Endothelial cell of umbilical vein (primary cell): ENCODE results near the gene ABLIM2. TPM values are rescaled to one million over a fixed set of nuclear protein-coding genes. Genes with fewer than 3 reads are reported as not detected.

ENCODE experiments used
- BruUV-seq: library from RNA; stranded (reverse); fragments of 400-500 nt; replicated peaks from 2 replicates; lab custom pipeline; 2021; lab: Mats Ljungman, UMichigan
- CTCF ChIA-PET: fragments of 300-600, 350-600 bp; sonication (Branson Sonifier 250); formaldehyde crosslinking; loops from one replicate; lab custom pipeline; 2021; ENCODE audit warnings: antibody characterized with exemption, inconsistent platforms; lab: Charles Lee
- POLR2A ChIA-PET: fragments of 300-600, 350-600 bp; sonication (Branson Sonifier 250); formaldehyde crosslinking; loops from one replicate; lab custom pipeline; 2021; ENCODE audit warnings: antibody characterized with exemption, inconsistent platforms; lab: Charles Lee
- DNase-seq: peaks from one replicate; pipeline ENCODE4 v3.0.0-alpha.2; 2011; ENCODE audit warnings: low read depth, low spot score
- FAIRE-seq: peaks from 2 replicates; lab custom pipeline; 2011; peaks lifted over from hg19 to GRCh38; lab: Jason Lieb, UNC
- H2AFZ ChIP-seq: 2 replicates; pipeline ENCODE4 v1.6.0; 2012; ENCODE audit warnings: low read depth, low read length, control low read depth, inconsistent platforms
- H3K27ac ChIP-seq: 2 replicates; pipeline ENCODE4 v1.5.1; 2011; ENCODE audit warnings: low read depth, mild to moderate bottlenecking, control low read depth, low read length, moderate library complexity; ENCODE audit not compliant: insufficient read depth
- H3K27me3 ChIP-seq, 2 experiments: 2 replicates each; pipeline versions ENCODE4 v1.6.0 to v1.6.1; 2011; ENCODE audit warnings: low read length in 2 of 2, mixed read lengths in 1 of 2; ENCODE audit not compliant: control insufficient read depth in 2 of 2, insufficient read depth in 2 of 2
- H3K36me3 ChIP-seq, 2 experiments: 2 replicates in 1 of 2; 3 replicates in 1 of 2; pipeline ENCODE4 v1.5.1; 2011; ENCODE audit warnings: low read length in 2 of 2, mild to moderate bottlenecking in 1 of 2, moderate library complexity in 1 of 2; ENCODE audit not compliant: control insufficient read depth in 2 of 2, insufficient read depth in 2 of 2; ENCODE audit errors: extremely low read depth in 1 of 2
- H3K4me1 ChIP-seq: 3 replicates; pipeline ENCODE4 v1.5.1; 2011; ENCODE audit warnings: mild to moderate bottlenecking, low read length; ENCODE audit not compliant: control insufficient read depth, insufficient read depth; ENCODE audit errors: extremely low read depth
- H3K4me2 ChIP-seq: 2 replicates; pipeline ENCODE4 v1.6.1; 2011; ENCODE audit warnings: low read length, control low read depth, mixed read lengths; ENCODE audit not compliant: insufficient read depth
- H3K4me3 ChIP-seq, 3 experiments: fragments of 200-600 bp in 1 of 3; sonication (generic), shearing (Covaris generic) in 1 of 3; replicated peaks in 1 of 3; 2 replicates each; pipeline ENCODE4 v1.5.1; 2011 to 2016; ENCODE audit warnings: control low read depth in 3 of 3, low read length in 3 of 3, mild to moderate bottlenecking in 2 of 3, inconsistent platforms in 1 of 3, low read depth in 1 of 3, moderate library complexity in 1 of 3; ENCODE audit not compliant: insufficient read depth in 1 of 3
- H3K79me2 ChIP-seq: 2 replicates; pipeline ENCODE4 v1.6.0; 2012; ENCODE audit warnings: low read length, inconsistent platforms; ENCODE audit not compliant: control insufficient read depth, insufficient read depth
- H3K9ac ChIP-seq: replicated peaks from 2 replicates; pipeline ENCODE3; 2011; ENCODE audit warnings: low read length, control low read depth; ENCODE audit not compliant: insufficient read depth; ENCODE audit errors: extremely low read depth
- H3K9me1 ChIP-seq: replicated peaks from 3 replicates; pipeline ENCODE4 v1.6.0; 2011; ENCODE audit warnings: mild to moderate bottlenecking, low read length; ENCODE audit not compliant: control insufficient read depth, insufficient read depth; ENCODE audit errors: extremely low read depth
- H3K9me3 ChIP-seq: replicated peaks from 2 replicates; pipeline ENCODE4 v1.5.1; 2012; ENCODE audit warnings: low read length, inconsistent platforms; ENCODE audit not compliant: control insufficient read depth, insufficient read depth
- H4K20me1 ChIP-seq: replicated peaks from 2 replicates; pipeline ENCODE3; 2011; ENCODE audit warnings: mild to moderate bottlenecking, low read length; ENCODE audit not compliant: control insufficient read depth, insufficient read depth; ENCODE audit errors: extremely low read depth
- EZH2 ChIP-seq: IDR thresholded peaks from 2 replicates; pipeline ENCODE4 v1.6.1; 2012; ENCODE audit warnings: borderline replicate concordance, low read depth, mild to moderate bottlenecking, moderate library complexity, low read length, inconsistent platforms; ENCODE audit not compliant: severe bottlenecking
- FOS ChIP-seq: IDR thresholded peaks from 2 replicates; pipeline ENCODE4 v1.6.1; 2011; ENCODE audit warnings: mild to moderate bottlenecking, low read length, moderate library complexity, borderline replicate concordance; ENCODE audit not compliant: insufficient read depth
- GATA2 ChIP-seq: IDR thresholded peaks from 2 replicates; pipeline ENCODE4 v1.7.0; 2011; ENCODE audit warnings: low read depth, mild to moderate bottlenecking, moderate library complexity, mixed read lengths, low read length; ENCODE audit not compliant: insufficient read length, insufficient read depth
- JUN ChIP-seq: IDR thresholded peaks from 2 replicates; pipeline ENCODE4 v1.6.1; 2011; ENCODE audit warnings: borderline replicate concordance, low read depth; ENCODE audit not compliant: insufficient read length, insufficient read depth
- MYC ChIP-seq: IDR thresholded peaks from one replicate; pipeline ENCODE4 v1.6.1; 2011; ENCODE audit warnings: mild to moderate bottlenecking, low read depth, low read length
- POLR2A ChIP-seq: IDR thresholded peaks from 2 replicates; pipeline ENCODE4 v1.6.1; 2012; ENCODE audit warnings: low read depth, mild to moderate bottlenecking, control low read depth, low read length
- POLR2AphosphoS5 ChIP-seq: IDR thresholded peaks from 2 replicates; pipeline ENCODE4 v1.6.1; 2012; ENCODE audit warnings: low read depth, mild to moderate bottlenecking, control low read depth, low read length, moderate library complexity; ENCODE audit not compliant: insufficient read depth
- dilution Hi-C: fragments of 300-500 bp; cut with MboI; formaldehyde crosslinking; loops from one replicate; pipeline ENCODE4 v1.15.0; 2019; ENCODE audit warnings: low sequenced_read_pairs; ENCODE audit not compliant: extremely low pct_ligation_motif_present
- intact Hi-C: fragments of 100-400 bp; cut with micrococcal nuclease; formaldehyde crosslinking; loops from one replicate; pipeline ENCODE4 v1.10.0; 2022
- polyA plus RNA-seq, 4 experiments: library from polyadenylated mRNA; depleted of rRNA in 3 of 4; stranded (reverse) in 3 of 4; unstranded in 1 of 4; fragments of >200 nt; gene quantifications; 2 replicates each; pipeline versions ENCODE4 v1.2.1 to v1.2.3, GENCODE V29; 2011 to 2012; ENCODE audit warnings: missing spikeins in 1 of 4
- total RNA-seq: library from RNA; stranded (reverse); gene quantifications from 2 replicates; pipeline ENCODE4 v1.2.3, GENCODE V29; 2021
- TF ChIP-seq, protein P1 (sequence below): IDR thresholded peaks from 2 replicates; pipeline ENCODE4 v1.6.1; 2011; ENCODE audit not compliant: insufficient read depth, insufficient read length
- TF ChIP-seq, protein P2 (sequence below), 2 donors: IDR thresholded peaks; 1 replicate in 1 of 2; 2 replicates in 1 of 2; pipeline ENCODE4 v1.5.1; 2011; ENCODE audit warnings: low read length in 2 of 2, mild to moderate bottlenecking in 2 of 2, moderate library complexity in 2 of 2, control low read depth in 1 of 2, inconsistent platforms in 1 of 2, low read depth in 1 of 2; ENCODE audit not compliant: insufficient read depth in 1 of 2; ENCODE audit errors: extremely low read depth in 1 of 2

The ABLIM2 gene
- total and polyA plus RNA-seq, 2 donors (not counting 3 experiments of a cell fraction or from before 2014, with no cell fraction given), result 0.28 to 0.66 TPM

- no peak overlapping the region for H3K9ac ChIP-seq
- no peaks in the 10 kb centered on the region for H3K79me2 ChIP-seq
- no TSS peak for BruUV-seq
- DNase-seq (no peak), FAIRE-seq (no peak)
- H3K4me1 ChIP-seq, result no peaks in the 10 kb centered on the region
- CTCF ChIA-PET, result no interaction called here
- H3K4me3 ChIP-seq, result no peak overlapping the region
- no peaks in the 10 kb centered on the region for H3K9me1 ChIP-seq
- intact Hi-C loops (no loop called here), dilution Hi-C loops (no loop called here)
- H3K9me3 ChIP-seq, result no peaks in the 10 kb centered on the region
- H2AFZ ChIP-seq, result no peak overlapping the region
- no peak overlapping the region for H3K4me2 ChIP-seq
- TF ChIP-seq POLR2AphosphoS5 (no peak), FOS (no peak), MYC (no peak), JUN (no peak), EZH2 (no peak), GATA2 (no peak), POLR2A (no peak)
- TF ChIP-seq, protein P1, sequence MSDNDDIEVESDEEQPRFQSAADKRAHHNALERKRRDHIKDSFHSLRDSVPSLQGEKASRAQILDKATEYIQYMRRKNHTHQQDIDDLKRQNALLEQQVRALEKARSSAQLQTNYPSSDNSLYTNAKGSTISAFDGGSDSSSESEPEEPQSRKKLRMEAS, result no peak
- TF ChIP-seq, protein P2, sequence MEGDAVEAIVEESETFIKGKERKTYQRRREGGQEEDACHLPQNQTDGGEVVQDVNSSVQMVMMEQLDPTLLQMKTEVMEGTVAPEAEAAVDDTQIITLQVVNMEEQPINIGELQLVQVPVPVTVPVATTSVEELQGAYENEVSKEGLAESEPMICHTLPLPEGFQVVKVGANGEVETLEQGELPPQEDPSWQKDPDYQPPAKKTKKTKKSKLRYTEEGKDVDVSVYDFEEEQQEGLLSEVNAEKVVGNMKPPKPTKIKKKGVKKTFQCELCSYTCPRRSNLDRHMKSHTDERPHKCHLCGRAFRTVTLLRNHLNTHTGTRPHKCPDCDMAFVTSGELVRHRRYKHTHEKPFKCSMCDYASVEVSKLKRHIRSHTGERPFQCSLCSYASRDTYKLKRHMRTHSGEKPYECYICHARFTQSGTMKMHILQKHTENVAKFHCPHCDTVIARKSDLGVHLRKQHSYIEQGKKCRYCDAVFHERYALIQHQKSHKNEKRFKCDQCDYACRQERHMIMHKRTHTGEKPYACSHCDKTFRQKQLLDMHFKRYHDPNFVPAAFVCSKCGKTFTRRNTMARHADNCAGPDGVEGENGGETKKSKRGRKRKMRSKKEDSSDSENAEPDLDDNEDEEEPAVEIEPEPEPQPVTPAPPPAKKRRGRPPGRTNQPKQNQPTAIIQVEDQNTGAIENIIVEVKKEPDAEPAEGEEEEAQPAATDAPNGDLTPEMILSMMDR (IDR thresholded peaks at IDR 0.05; ENCODE audit: extremely low read depth in 1 of 2, insufficient read depth in 1 of 2, low read depth in 1 of 2, low read length in 2 of 2), result no peak
- no peaks in the 10 kb centered on the region for H3K27me3 ChIP-seq
- no peaks in the 10 kb centered on the region for H4K20me1 ChIP-seq
- H3K27ac ChIP-seq, result no peak overlapping the region
- POLR2A ChIA-PET, result no interaction called here
- H3K36me3 ChIP-seq, result no peaks in the 10 kb centered on the region
Observed at GRCh38 chr4:8146157-8146556, 12.5 kb downstream of the ABLIM2 start.
